Measurements from ENCODE around the gene JMJD1C. TPM values are rescaled to one million over a fixed set of nuclear protein-coding genes. Genes with fewer than 3 reads are reported as not detected.
"Not testable (repeated sequence)": the region's sequence is repeated elsewhere in the genome, so short reads cannot be mapped to it uniquely, and the experiment has no call there.

Gene JMJD1C
- total RNA-seq, 1 experiment from 2014 or later, result 91.9 TPM

GRCh38 chr10:63304146-63304545 is 161.6 kb downstream of the JMJD1C start:
- Mint-ChIP-seq H3K36me3 (ENCODE audit: insufficient read depth, unreplicated experiment) (peaks cover 18% of the 10 kb centered on the region), H3K9me3 (ENCODE audit: unreplicated experiment) (no peaks in the 10 kb centered on the region), H3K27me3 (ENCODE audit: insufficient read depth, unreplicated experiment) (no peaks in the 10 kb centered on the region), H3K27ac (ENCODE audit: low read depth, unreplicated experiment) (no peak overlapping the region), H3K4me1 (ENCODE audit: insufficient read depth, unreplicated experiment) (peaks cover 11% of the 10 kb centered on the region), H3K4me3 (ENCODE audit: unreplicated experiment) (no peak overlapping the region)
- no peak for TF ChIP-seq CTCF (IDR thresholded peaks at IDR 0.05; ENCODE audit: unreplicated experiment)
- no TSS peak for BruUV-seq (replicated peaks)
- no peak for DNase-seq (ENCODE audit: unreplicated experiment)
- ChIA-PET CTCF (no interaction called here), POLR2A (no interaction called here)
- intact Hi-C loops (cut with micrococcal nuclease), result no loop called here

GRCh38 chr10:63300801-63301200 is 165.0 kb downstream of the JMJD1C start:
- Mint-ChIP-seq H3K36me3 (ENCODE audit: insufficient read depth, unreplicated experiment) (peaks cover 18% of the 10 kb centered on the region), H3K9me3 (ENCODE audit: unreplicated experiment) (no peaks in the 10 kb centered on the region), H3K27ac (ENCODE audit: low read depth, unreplicated experiment) (no peak overlapping the region), H3K4me1 (ENCODE audit: insufficient read depth, unreplicated experiment) (peaks cover 11% of the 10 kb centered on the region), H3K27me3 (ENCODE audit: insufficient read depth, unreplicated experiment) (no peaks in the 10 kb centered on the region), H3K4me3 (ENCODE audit: unreplicated experiment) (no peak overlapping the region)
- no peak for DNase-seq (ENCODE audit: unreplicated experiment)
- no peak for TF ChIP-seq CTCF (IDR thresholded peaks at IDR 0.05; ENCODE audit: unreplicated experiment)
- POLR2A ChIA-PET, result no interaction called here
- BruUV-seq (replicated peaks), result no TSS peak
- intact Hi-C loops (cut with micrococcal nuclease), result no loop called here
- CTCF ChIA-PET, result no interaction called here

GRCh38 chr10:63297941-63298340 is 167.8 kb downstream of the JMJD1C start:
- POLR2A ChIA-PET, result no interaction called here
- Mint-ChIP-seq H3K27ac (ENCODE audit: low read depth, unreplicated experiment) (no peak overlapping the region), H3K27me3 (ENCODE audit: insufficient read depth, unreplicated experiment) (no peaks in the 10 kb centered on the region), H3K4me1 (ENCODE audit: insufficient read depth, unreplicated experiment) (peaks cover 11% of the 10 kb centered on the region), H3K36me3 (ENCODE audit: insufficient read depth, unreplicated experiment) (peaks cover 13% of the 10 kb centered on the region), H3K9me3 (ENCODE audit: unreplicated experiment) (no peaks in the 10 kb centered on the region), H3K4me3 (ENCODE audit: unreplicated experiment) (no peak overlapping the region)
- intact Hi-C loops (cut with micrococcal nuclease), result no loop called here
- no TSS peak for BruUV-seq (replicated peaks)
- no peak for TF ChIP-seq CTCF (IDR thresholded peaks at IDR 0.05; ENCODE audit: unreplicated experiment)
- DNase-seq (ENCODE audit: unreplicated experiment), result no peak
- CTCF ChIA-PET, result interaction anchor here (0.6 to 0.7 kb wide), 2 partner anchors 128 to 422 kb away, joined by 3 read pairs; no protein-coding TSS in a partner anchor

GRCh38 chr10:63294781-63295180 is 171.0 kb downstream of the JMJD1C start:
- H3K4me3 Mint-ChIP-seq (ENCODE audit: unreplicated experiment), result no peak overlapping the region
- peaks cover 6% of the 10 kb centered on the region for H3K36me3 Mint-ChIP-seq (ENCODE audit: insufficient read depth, unreplicated experiment)
- POLR2A ChIA-PET, result no interaction called here
- no TSS peak for BruUV-seq (replicated peaks)
- TF ChIP-seq CTCF (IDR thresholded peaks at IDR 0.05; ENCODE audit: unreplicated experiment), result no peak
- H3K27ac Mint-ChIP-seq (ENCODE audit: low read depth, unreplicated experiment), result no peak overlapping the region
- intact Hi-C loops (cut with micrococcal nuclease), result no loop called here
- no peak for DNase-seq (ENCODE audit: unreplicated experiment)
- H3K9me3 Mint-ChIP-seq (ENCODE audit: unreplicated experiment), result no peaks in the 10 kb centered on the region
- CTCF ChIA-PET, result interaction anchor here (0.9 kb wide), 1 partner anchor 1097 kb away, joined by 6 read pairs; no protein-coding TSS in a partner anchor
- H3K4me1 Mint-ChIP-seq (ENCODE audit: insufficient read depth, unreplicated experiment), result no peaks in the 10 kb centered on the region
- no peaks in the 10 kb centered on the region for H3K27me3 Mint-ChIP-seq (ENCODE audit: insufficient read depth, unreplicated experiment)

GRCh38 chr10:63292847-63293246 is 172.9 kb downstream of the JMJD1C start:
- POLR2A ChIA-PET; CTCF ChIA-PET; H3K36me3 Mint-ChIP-seq (ENCODE audit: insufficient read depth, unreplicated experiment); H3K27me3 Mint-ChIP-seq (ENCODE audit: insufficient read depth, unreplicated experiment); H3K9me3 Mint-ChIP-seq (ENCODE audit: unreplicated experiment); intact Hi-C loops (cut with micrococcal nuclease); BruUV-seq (replicated peaks); H3K27ac Mint-ChIP-seq (ENCODE audit: low read depth, unreplicated experiment); H3K4me1 Mint-ChIP-seq (ENCODE audit: insufficient read depth, unreplicated experiment); DNase-seq (ENCODE audit: unreplicated experiment); H3K4me3 Mint-ChIP-seq (ENCODE audit: unreplicated experiment): not testable (repeated sequence)

All from MCF 10A (cell line).